GM18498 (cell line): ENCODE measurements around the gene IGFBP2.

Source experiments
- ATAC-seq: cut with Tn5 transposase; IDR thresholded peaks from one replicate; pipeline ENCODE4 v1.9.1; 2021; ENCODE audit warnings: mild to moderate bottlenecking, moderate library complexity; ENCODE audit not compliant: unreplicated experiment

IGFBP2 gene

GRCh38 chr2:216700088-216700567 is 66.9 kb downstream of the IGFBP2 start:
- no peak for ATAC-seq

DNA sequence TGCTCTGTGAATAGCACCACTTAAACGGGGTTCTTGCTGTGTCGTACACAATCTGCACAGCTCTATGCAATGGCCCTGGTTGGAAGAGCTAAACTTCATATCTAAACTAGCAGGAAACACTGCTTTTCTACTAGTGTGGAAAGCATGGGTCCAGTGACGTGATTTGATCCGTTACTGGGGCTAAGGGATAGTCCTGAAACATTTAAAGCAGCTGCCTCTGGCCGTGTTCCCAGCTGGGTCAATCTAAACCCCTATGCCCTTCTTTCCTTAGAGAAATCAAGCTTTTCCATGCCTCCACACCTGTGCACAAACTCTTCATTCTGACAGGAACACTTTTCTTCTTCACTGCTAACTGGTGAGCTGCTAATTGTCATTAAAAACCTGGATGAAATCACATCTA is 67.6 kb downstream of the IGFBP2 start:
- no peak for ATAC-seq

- no peak for ATAC-seq
Measured at GRCh38 chr2:216701544-216701943, 68.3 kb downstream of the IGFBP2 start.

DNA sequence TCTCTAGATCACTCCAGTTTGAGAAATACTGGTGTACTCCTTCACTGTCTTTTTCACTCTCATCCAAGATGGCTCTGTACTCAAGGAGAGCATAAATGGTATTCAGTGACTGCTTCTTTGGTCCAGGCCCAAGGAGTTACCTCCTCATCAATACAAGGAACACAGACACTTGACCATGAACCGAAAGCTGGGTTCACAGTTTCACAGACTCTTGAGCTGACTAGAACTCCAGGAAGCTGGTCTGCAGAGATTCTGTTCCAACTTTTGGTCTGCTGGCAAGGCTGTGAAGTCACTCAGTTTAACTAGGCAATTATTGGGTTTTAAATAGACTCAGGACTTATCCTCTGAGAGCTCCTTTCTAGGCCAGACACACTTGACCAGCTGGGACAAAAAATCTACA is 69.5 kb downstream of the IGFBP2 start:
- no peak for ATAC-seq

GRCh38 chr2:216710551-216711301 is 77.5 kb downstream of the IGFBP2 start:
- no peak for ATAC-seq

DNA sequence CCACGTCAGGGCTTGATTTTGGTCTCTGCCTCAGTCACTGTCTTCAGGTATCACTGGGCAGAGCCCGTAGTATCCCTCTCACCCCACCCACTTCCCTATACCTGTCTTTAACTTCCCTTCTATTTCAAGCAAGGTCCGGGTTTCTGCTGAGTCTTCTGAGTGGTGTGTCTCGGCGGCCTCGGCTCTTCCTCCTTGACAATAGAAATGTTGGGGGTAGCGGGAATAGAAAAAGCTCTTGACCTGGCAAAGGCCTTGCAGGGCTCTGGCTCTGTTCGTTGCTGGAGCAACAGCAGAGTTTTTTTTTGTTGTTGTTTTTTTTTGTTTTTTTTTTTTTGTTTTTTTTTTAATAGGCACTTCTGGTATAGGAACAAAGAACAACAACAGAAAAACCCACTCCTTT is 78.1 kb downstream of the IGFBP2 start:
- ATAC-seq: no peak

GRCh38 chr2:216713691-216714336 is 80.6 kb downstream of the IGFBP2 start:
- no peak for ATAC-seq
